WTC11 (cell line): ENCODE data around the gene NOC2L. TPM values are rescaled to one million over a fixed set of nuclear protein-coding genes. Genes with fewer than 3 reads are reported as not detected.

Source experiments
- ATAC-seq: fragments of 200-7000 bp; cut with Tn5 transposase; 2 replicates; pipeline ENCODE4 v1.10.0; 2021; ENCODE audit warnings: mild to moderate bottlenecking, moderate library complexity
- CTCF ChIA-PET: fragments of 300-600 bp; sonication (Branson Sonifier 250); formaldehyde crosslinking; loops from one replicate; lab custom pipeline; 2021; ENCODE audit warnings: antibody characterized with exemption; lab: Charles Lee
- POLR2A ChIA-PET: fragments of 350-600 bp; sonication (Branson Sonifier 250); formaldehyde crosslinking; loops from one replicate; lab custom pipeline; 2021; ENCODE audit warnings: antibody characterized with exemption; lab: Charles Lee
- DNase-seq: peaks from one replicate; pipeline ENCODE4 v3.0.0; 2021; ENCODE audit warnings: low spot score
- H3K27ac Mint-ChIP-seq: 2 replicates; pipeline ENCODE4 v1.8.0; 2021; ENCODE audit warnings: mixed read lengths
- H3K27me3 Mint-ChIP-seq: 2 replicates; pipeline ENCODE4 v1.8.0; 2021; ENCODE audit warnings: low read depth, mild to moderate bottlenecking, moderate library complexity, mixed read lengths
- H3K36me3 Mint-ChIP-seq: 2 replicates; pipeline ENCODE4 v1.8.0; 2021; ENCODE audit warnings: mixed read lengths
- H3K4me1 Mint-ChIP-seq: 2 replicates; pipeline ENCODE4 v1.8.0; 2022; ENCODE audit warnings: mixed read lengths
- H3K4me3 Mint-ChIP-seq: 2 replicates; pipeline ENCODE4 v1.8.0; 2021; ENCODE audit warnings: mild to moderate bottlenecking, moderate library complexity, mixed read lengths
- H3K9me3 Mint-ChIP-seq: 2 replicates; pipeline ENCODE4 v1.8.0; 2021; ENCODE audit warnings: mixed read lengths
- CBFB ChIP-seq: sonication (generic); formaldehyde crosslinking; IDR thresholded peaks from 2 replicates; pipeline ENCODE4 v1.8.1; 2022; ENCODE audit warnings: mild to moderate bottlenecking, low read depth, missing genetic modification reagents
- CTCF ChIP-seq: fragments of 200-600 bp; IDR thresholded peaks from 2 replicates; pipeline ENCODE4 v1.8.0; 2022; ENCODE audit warnings: antibody characterized with exemption
- HMGA2 ChIP-seq: fragments of 250-450 bp; sonication (Bioruptor Pico); IDR thresholded peaks from 2 replicates; pipeline ENCODE4 v1.4.0; 2021; ENCODE audit warnings: mild to moderate bottlenecking, moderate library complexity
- JAZF1 ChIP-seq: fragments of 250-450 bp; sonication (Bioruptor Pico); IDR thresholded peaks from 2 replicates; pipeline ENCODE4 v1.9.0; 2021; ENCODE audit warnings: moderate library complexity, mild to moderate bottlenecking, inconsistent platforms
- KAT7 ChIP-seq: sonication (generic); formaldehyde crosslinking; IDR thresholded peaks from 2 replicates; pipeline ENCODE4 v1.8.1; 2023; ENCODE audit warnings: missing genetic modification reagents, mild to moderate bottlenecking, borderline replicate concordance
- MLX ChIP-seq: sonication (generic); formaldehyde crosslinking; IDR thresholded peaks from 2 replicates; pipeline ENCODE4 v1.8.1; 2023; ENCODE audit warnings: mild to moderate bottlenecking, missing genetic modification reagents, moderate library complexity
- PRDM15 ChIP-seq: sonication (generic); formaldehyde crosslinking; IDR thresholded peaks from 2 replicates; pipeline ENCODE4 v1.8.0; 2022; ENCODE audit warnings: missing genetic modification reagents
- PRRX2 ChIP-seq: fragments of 250-450 bp; sonication (Bioruptor Pico); IDR thresholded peaks from 2 replicates; pipeline ENCODE4 v1.8.0; 2021; ENCODE audit warnings: mild to moderate bottlenecking
- SMAD4 ChIP-seq: sonication (generic); formaldehyde crosslinking; IDR thresholded peaks from 2 replicates; pipeline ENCODE4 v1.8.0; 2022; ENCODE audit warnings: mild to moderate bottlenecking, missing genetic modification reagents
- STAT6 ChIP-seq: sonication (generic); formaldehyde crosslinking; conservative IDR thresholded peaks from 2 replicates; pipeline ENCODE4 v1.8.1; 2023; ENCODE audit warnings: mild to moderate bottlenecking, low read depth, missing genetic modification reagents, moderate library complexity
- USF1 ChIP-seq: sonication (generic); formaldehyde crosslinking; IDR thresholded peaks from 2 replicates; pipeline ENCODE4 v1.8.0; 2022; ENCODE audit warnings: mild to moderate bottlenecking, missing genetic modification reagents
- ZNF219 ChIP-seq: sonication (generic); formaldehyde crosslinking; IDR thresholded peaks from 2 replicates; pipeline ENCODE4 v1.8.0; 2023; ENCODE audit warnings: missing genetic modification reagents, mild to moderate bottlenecking, borderline replicate concordance
- ZNF317 ChIP-seq: sonication (generic); formaldehyde crosslinking; IDR thresholded peaks from 2 replicates; pipeline ENCODE4 v1.8.1; 2023; ENCODE audit warnings: low read depth, mild to moderate bottlenecking, moderate library complexity, missing genetic modification reagents, borderline replicate concordance
- total RNA-seq: library from RNA; stranded (reverse); gene quantifications from 3 replicates; pipeline ENCODE4 v1.2.3, GENCODE V29; 2021

NOC2L gene
- total RNA-seq, 1 experiment from 2014 or later: 182 TPM

GRCh38 chr1:984476-984814 lies 25.4 kb upstream of the NOC2L start:
- ATAC-seq (no peak), DNase-seq (no peak)
- H3K36me3 Mint-ChIP-seq: no peaks in the 10 kb centered on the region
- peaks cover 12% of the 10 kb centered on the region for H3K9me3 Mint-ChIP-seq
- H3K27ac Mint-ChIP-seq: no peak overlapping the region
- POLR2A ChIA-PET: interaction anchor here (1.2 kb wide), 1 partner anchor 56 kb away, joined by 5 read pairs; no protein-coding TSS in a partner anchor
- no peaks in the 10 kb centered on the region for H3K4me1 Mint-ChIP-seq
- H3K27me3 Mint-ChIP-seq: peaks cover 64% of the 10 kb centered on the region
- CTCF ChIA-PET: interaction anchor here (0.5 to 6.3 kb wide), 35 partner anchors 9 to 307 kb away, joined by 3 to 77 read pairs (median 4); partner anchors contain the start of genes HES4, ISG15, PLEKHN1 and RNF223
- no peak for TF ChIP-seq PRRX2
- TF ChIP-seq HMGA2 (CRISPR knock-in tag): peak; percentile 32; the same call in 1 of the 2 replicates
- no peak for TF ChIP-seq MLX (CRISPR knock-in tag)
- no peak for TF ChIP-seq ZNF317 (CRISPR knock-in tag)
- no peak for TF ChIP-seq SMAD4 (CRISPR knock-in tag)
- TF ChIP-seq STAT6 (CRISPR knock-in tag): no peak
- no peak overlapping the region for H3K4me3 Mint-ChIP-seq

- DNase-seq: peak; percentile 85
- Mint-ChIP-seq H3K27me3 (peaks cover 59% of the 10 kb centered on the region), H3K27ac (no peak overlapping the region), H3K9me3 (peaks cover 9% of the 10 kb centered on the region), H3K36me3 (no peaks in the 10 kb centered on the region), H3K4me3 (no peak overlapping the region), H3K4me1 (no peaks in the 10 kb centered on the region)
- TF ChIP-seq CTCF (peak; percentile 98), USF1 (CRISPR knock-in tag) (no peak)
- peak; percentile 92 for ATAC-seq
- ChIA-PET POLR2A (interaction anchor here (1.2 kb wide), 1 partner anchor 57 kb away, joined by 5 read pairs; no protein-coding TSS in a partner anchor), CTCF (interaction anchor here (0.6 to 6.3 kb wide), 36 partner anchors 8 to 308 kb away, joined by 3 to 77 read pairs (median 4); partner anchors contain the start of genes HES4, ISG15, PLEKHN1 and TTLL10)
These were observed 24.9 kb upstream of the NOC2L start for GRCh38 chr1:983798-984475.

- H3K9me3 Mint-ChIP-seq: peaks cover 4% of the 10 kb centered on the region
- ATAC-seq (no peak), DNase-seq (no peak)
- H3K27ac Mint-ChIP-seq: no peak overlapping the region
- H3K36me3 Mint-ChIP-seq: peaks cover 3% of the 10 kb centered on the region; the same call in 1 of the 2 replicates
- H3K27me3 Mint-ChIP-seq: peaks cover 52% of the 10 kb centered on the region
- ChIA-PET POLR2A (no interaction called here), CTCF (interaction anchor here (0.9 to 6.3 kb wide), 16 partner anchors 11 to 309 kb away, joined by 3 to 77 read pairs (median 12); partner anchors contain the start of genes HES4 and ISG15)
- H3K4me1 Mint-ChIP-seq: no peaks in the 10 kb centered on the region
- H3K4me3 Mint-ChIP-seq: no peak overlapping the region
- no peak for TF ChIP-seq KAT7 (CRISPR knock-in tag)
- no peak for TF ChIP-seq CBFB
- no peak for TF ChIP-seq STAT6 (CRISPR knock-in tag)
- no peak for TF ChIP-seq PRDM15 (CRISPR knock-in tag)
- no peak for TF ChIP-seq JAZF1 (CRISPR knock-in tag)
- TF ChIP-seq ZNF219 (CRISPR knock-in tag): no peak
- no peak for TF ChIP-seq USF1 (CRISPR knock-in tag)
These were observed 23.8 kb upstream of the NOC2L start for GRCh38 chr1:982765-983436.
